Mucosa of stomach (tissue), 1 donor: Measurements from ENCODE around the gene OR51B4.
"Not testable (repeated sequence)": the region's sequence is repeated elsewhere in the genome, so short reads cannot be mapped to it uniquely, and the experiment has no call there.

Source experiments
- H3K27me3 ChIP-seq: one replicate; pipeline ENCODE4 v1.7.0; 2013; ENCODE audit warnings: mild to moderate bottlenecking, low read length; ENCODE audit not compliant: control insufficient read depth, insufficient read depth
- H3K36me3 ChIP-seq: one replicate; pipeline ENCODE4 v1.7.0; 2013; ENCODE audit warnings: low read length; ENCODE audit not compliant: control insufficient read depth, insufficient read depth
- H3K4me1 ChIP-seq: one replicate; pipeline ENCODE4 v1.7.0; 2013; ENCODE audit warnings: mild to moderate bottlenecking, low read length; ENCODE audit not compliant: control insufficient read depth, insufficient read depth
- H3K4me3 ChIP-seq: one replicate; pipeline ENCODE4 v1.7.0; 2013; ENCODE audit warnings: low read length
- H3K9ac ChIP-seq: one replicate; pipeline ENCODE4 v1.7.0; 2013; ENCODE audit warnings: mild to moderate bottlenecking, low read length, moderate library complexity
- H3K9me3 ChIP-seq: one replicate; pipeline ENCODE4 v1.7.0; 2013; ENCODE audit warnings: mild to moderate bottlenecking, low read length, moderate library complexity; ENCODE audit not compliant: control insufficient read depth
- donor health status: Pancreatic carcinoma.

The OR51B4 gene

GRCh38 chr11:5313326-5314023 is 11.7 kb upstream of the OR51B4 start:
- H3K4me1 ChIP-seq, H3K4me3 ChIP-seq, H3K27me3 ChIP-seq, H3K9ac ChIP-seq, H3K9me3 ChIP-seq, H3K36me3 ChIP-seq: not testable (repeated sequence)

GRCh38 chr11:5310423-5310822 is 8.7 kb upstream of the OR51B4 start:
- Histone ChIP-seq H3K36me3 (no peaks in the 10 kb centered on the region), H3K4me3 (no peak overlapping the region), H3K4me1 (no peaks in the 10 kb centered on the region), H3K9ac (no peak overlapping the region), H3K27me3 (no peaks in the 10 kb centered on the region), H3K9me3 (no peaks in the 10 kb centered on the region)

GRCh38 chr11:5307256-5308019 is 5.7 kb upstream of the OR51B4 start:
- Histone ChIP-seq H3K27me3 (no peaks in the 10 kb centered on the region), H3K4me1 (no peaks in the 10 kb centered on the region), H3K9ac (no peak overlapping the region), H3K9me3 (no peaks in the 10 kb centered on the region), H3K36me3 (no peaks in the 10 kb centered on the region), H3K4me3 (no peak overlapping the region)

DNA sequence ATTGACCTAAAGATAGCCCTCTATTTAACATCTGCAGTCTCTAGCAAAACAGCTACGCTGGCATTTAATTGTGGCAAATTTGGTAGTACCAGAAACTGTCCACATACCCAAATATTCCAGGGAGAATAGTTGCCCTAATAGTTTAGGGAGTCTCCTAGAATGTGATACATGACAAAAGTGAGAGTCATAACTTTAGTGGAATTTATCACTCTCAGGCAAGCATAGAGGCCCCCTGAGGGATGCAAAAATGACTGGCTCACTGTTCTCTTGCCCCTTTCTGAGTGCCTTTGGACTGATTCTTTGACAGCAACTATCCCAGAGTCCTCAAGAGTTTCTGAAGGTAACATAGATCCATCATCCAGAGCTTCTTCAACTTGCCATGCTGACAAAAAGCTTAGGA is 2.3 kb upstream of the OR51B4 start:
- Histone ChIP-seq H3K4me3 (no peak overlapping the region), H3K36me3 (no peaks in the 10 kb centered on the region), H3K27me3 (no peaks in the 10 kb centered on the region), H3K9me3 (no peaks in the 10 kb centered on the region), H3K4me1 (no peaks in the 10 kb centered on the region), H3K9ac (no peak overlapping the region)

DNA sequence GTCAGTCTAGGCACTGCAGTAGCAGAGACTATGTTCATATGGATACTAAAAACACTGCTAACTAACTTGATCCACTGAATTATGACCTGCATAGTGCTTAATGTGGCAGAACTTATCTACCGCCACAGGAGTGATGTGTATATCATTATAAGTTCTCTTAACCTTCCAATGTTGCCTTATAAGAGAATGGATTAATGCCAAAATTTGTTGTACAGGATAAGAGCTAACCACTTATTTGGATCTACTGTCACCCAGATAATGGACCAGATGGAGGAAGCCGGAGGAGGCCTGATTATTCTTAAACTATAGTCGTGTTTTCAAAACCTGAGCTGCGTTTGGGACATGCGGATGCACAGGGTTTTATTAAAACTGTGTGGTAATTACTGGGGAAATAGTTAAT is 1.9 kb upstream of the OR51B4 start:
- Histone ChIP-seq H3K36me3 (no peaks in the 10 kb centered on the region), H3K27me3 (no peaks in the 10 kb centered on the region), H3K9ac (no peak overlapping the region), H3K4me3 (no peak overlapping the region), H3K9me3 (no peaks in the 10 kb centered on the region), H3K4me1 (no peaks in the 10 kb centered on the region)

DNA sequence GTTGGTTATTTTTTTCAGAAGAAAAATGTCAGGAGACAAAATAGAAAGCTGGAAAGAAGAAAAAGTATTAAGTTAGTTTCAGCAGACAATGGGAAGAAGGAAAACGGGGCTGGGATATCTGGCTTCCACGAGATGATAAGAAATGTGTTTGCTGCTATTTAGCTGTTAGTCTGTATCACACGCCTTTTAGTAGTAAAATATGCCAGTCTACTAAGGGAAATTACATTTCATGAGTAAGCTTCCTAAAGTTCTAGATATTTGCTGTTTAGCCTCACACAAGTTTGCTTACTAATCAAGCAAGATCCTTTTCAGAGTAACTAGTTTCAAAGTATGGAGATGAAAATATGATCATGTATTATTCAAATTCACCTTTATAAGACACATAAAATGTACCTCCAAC is 1.5 kb downstream of the OR51B4 start:
- Histone ChIP-seq H3K9ac (no peak overlapping the region), H3K4me1 (no peaks in the 10 kb centered on the region), H3K27me3 (no peaks in the 10 kb centered on the region), H3K4me3 (no peak overlapping the region), H3K36me3 (no peaks in the 10 kb centered on the region), H3K9me3 (no peaks in the 10 kb centered on the region)

DNA sequence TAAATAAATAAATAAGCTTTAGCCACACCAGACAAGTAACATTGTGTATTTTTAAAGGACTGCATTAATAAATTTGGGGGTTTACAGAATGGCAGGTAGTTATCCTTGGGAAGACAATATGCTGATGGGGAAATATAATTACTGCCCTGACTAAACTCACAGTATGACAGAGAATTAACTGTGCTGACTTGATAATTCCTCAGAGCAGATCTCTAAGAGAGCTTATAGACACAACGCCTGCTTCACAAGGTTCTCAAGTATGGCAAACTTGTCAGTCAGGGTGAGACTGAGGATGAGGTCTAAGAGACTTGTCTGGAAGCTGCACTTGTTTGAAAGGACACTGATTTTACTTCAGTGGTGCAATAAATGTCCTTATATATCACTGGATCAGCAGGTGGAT is 3.3 kb downstream of the OR51B4 start:
- no peak overlapping the region for H3K4me3 ChIP-seq
- H3K27me3 ChIP-seq: no peaks in the 10 kb centered on the region
- no peak overlapping the region for H3K9ac ChIP-seq
- H3K36me3 ChIP-seq: no peaks in the 10 kb centered on the region
- no peaks in the 10 kb centered on the region for H3K4me1 ChIP-seq
- H3K9me3 ChIP-seq: no peaks in the 10 kb centered on the region

GRCh38 chr11:5297721-5298323 is 3.9 kb downstream of the OR51B4 start:
- Histone ChIP-seq H3K4me1 (no peaks in the 10 kb centered on the region), H3K27me3 (no peaks in the 10 kb centered on the region), H3K9ac (no peak overlapping the region), H3K4me3 (no peak overlapping the region), H3K36me3 (no peaks in the 10 kb centered on the region), H3K9me3 (no peaks in the 10 kb centered on the region)

- not testable (repeated sequence) for H3K9me3 ChIP-seq, H3K36me3 ChIP-seq, H3K27me3 ChIP-seq, H3K9ac ChIP-seq, H3K4me3 ChIP-seq, H3K4me1 ChIP-seq
These were observed 7.3 kb downstream of the OR51B4 start for GRCh38 chr11:5294342-5294995.

DNA sequence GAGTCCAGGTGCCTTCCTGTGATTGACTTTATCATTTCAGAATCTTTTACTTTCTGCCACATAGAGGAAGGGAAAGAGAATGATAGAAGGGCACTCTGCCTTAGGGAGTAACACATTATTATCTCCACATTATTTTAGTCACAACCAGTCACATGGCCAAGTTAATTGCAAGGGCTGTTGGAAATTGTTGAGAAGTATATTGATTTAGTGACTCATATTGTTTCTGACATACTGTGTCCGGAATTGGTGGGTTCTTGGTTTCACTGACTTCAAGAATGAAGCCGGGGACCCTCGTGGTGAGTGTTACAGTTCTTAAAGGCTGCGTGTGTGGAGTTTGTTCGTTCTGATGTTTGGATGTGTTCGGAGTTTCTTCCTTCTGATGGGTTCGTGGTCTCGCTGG is 8.7 kb downstream of the OR51B4 start:
- Histone ChIP-seq H3K4me1 (no peaks in the 10 kb centered on the region), H3K9ac (no peak overlapping the region), H3K4me3 (no peak overlapping the region), H3K36me3 (no peaks in the 10 kb centered on the region), H3K9me3 (no peaks in the 10 kb centered on the region), H3K27me3 (no peaks in the 10 kb centered on the region)

DNA sequence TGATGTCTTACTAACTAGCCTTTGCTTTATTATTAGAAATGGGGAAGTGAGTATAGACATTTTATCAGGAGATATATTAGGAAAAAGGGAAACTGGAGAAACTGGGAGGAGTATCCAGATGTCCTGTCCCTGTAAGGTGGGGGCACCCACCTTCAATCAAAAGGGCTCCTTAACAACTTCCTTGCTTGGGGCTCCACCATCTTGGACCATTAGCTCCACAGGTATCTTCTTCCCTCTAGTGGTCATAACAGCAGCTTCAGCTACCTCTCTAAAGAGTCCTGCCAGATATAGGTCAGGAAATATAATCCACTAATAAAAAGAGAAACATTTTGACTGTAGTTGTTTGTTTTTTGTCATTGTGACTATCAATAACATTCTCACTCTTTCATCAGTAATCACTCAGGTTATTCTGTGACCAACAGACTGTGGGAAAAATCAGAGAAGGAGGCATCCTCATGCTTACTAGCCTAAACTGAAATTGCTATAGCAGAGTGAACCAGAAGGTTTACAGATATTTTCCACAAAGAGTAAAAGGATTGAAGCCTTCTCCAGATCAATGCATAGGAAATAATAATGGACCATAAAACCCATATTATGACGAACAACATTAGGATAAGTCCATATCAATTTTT is 10.4 kb downstream of the OR51B4 start:
- Histone ChIP-seq H3K4me1 (no peaks in the 10 kb centered on the region), H3K4me3 (no peak overlapping the region), H3K9me3 (no peaks in the 10 kb centered on the region), H3K27me3 (no peaks in the 10 kb centered on the region), H3K9ac (no peak overlapping the region), H3K36me3 (no peaks in the 10 kb centered on the region)

DNA sequence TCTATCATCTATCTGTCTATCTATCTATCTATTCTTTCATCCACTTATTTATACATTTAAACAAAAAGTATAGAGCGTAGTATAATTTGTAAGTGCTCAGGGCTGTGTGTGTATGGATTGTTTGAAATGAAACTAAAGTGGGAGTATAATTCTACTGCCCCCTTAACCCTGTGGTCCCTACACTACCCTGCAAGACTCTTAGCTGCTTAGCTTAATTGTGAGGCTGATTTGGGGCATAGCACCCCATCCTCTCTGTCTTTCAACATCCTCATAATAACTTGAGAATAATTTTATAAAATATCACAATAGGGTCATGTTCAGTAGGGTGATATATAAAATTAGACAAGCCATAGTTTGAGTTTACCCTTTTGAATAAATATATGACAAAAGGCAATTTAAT is 11.6 kb downstream of the OR51B4 start:
- Histone ChIP-seq H3K4me3 (no peak overlapping the region), H3K4me1 (no peaks in the 10 kb centered on the region), H3K9ac (no peak overlapping the region), H3K27me3 (no peaks in the 10 kb centered on the region), H3K36me3 (no peaks in the 10 kb centered on the region), H3K9me3 (no peaks in the 10 kb centered on the region)
